Hepatocyte (in vitro differentiated cells): ENCODE results near the gene LRFN3.

ENCODE experiments used
- EZH2phosphoT487 ChIP-seq: fragments of 200-600 bp; sonication (generic); IDR thresholded peaks from one replicate; pipeline ENCODE4 v1.6.1; 2018; ENCODE audit warnings: antibody characterized with exemption, mild to moderate bottlenecking, low read depth, moderate library complexity; ENCODE audit not compliant: unreplicated experiment, severe bottlenecking
- TF ChIP-seq, protein P1 (sequence below): fragments of 200-600 bp; sonication (generic); IDR thresholded peaks from 2 replicates; pipeline ENCODE4 v1.5.1; 2016; ENCODE audit warnings: antibody characterized with exemption, mild to moderate bottlenecking; ENCODE audit not compliant: poor library complexity

- TF ChIP-seq, protein P1, sequence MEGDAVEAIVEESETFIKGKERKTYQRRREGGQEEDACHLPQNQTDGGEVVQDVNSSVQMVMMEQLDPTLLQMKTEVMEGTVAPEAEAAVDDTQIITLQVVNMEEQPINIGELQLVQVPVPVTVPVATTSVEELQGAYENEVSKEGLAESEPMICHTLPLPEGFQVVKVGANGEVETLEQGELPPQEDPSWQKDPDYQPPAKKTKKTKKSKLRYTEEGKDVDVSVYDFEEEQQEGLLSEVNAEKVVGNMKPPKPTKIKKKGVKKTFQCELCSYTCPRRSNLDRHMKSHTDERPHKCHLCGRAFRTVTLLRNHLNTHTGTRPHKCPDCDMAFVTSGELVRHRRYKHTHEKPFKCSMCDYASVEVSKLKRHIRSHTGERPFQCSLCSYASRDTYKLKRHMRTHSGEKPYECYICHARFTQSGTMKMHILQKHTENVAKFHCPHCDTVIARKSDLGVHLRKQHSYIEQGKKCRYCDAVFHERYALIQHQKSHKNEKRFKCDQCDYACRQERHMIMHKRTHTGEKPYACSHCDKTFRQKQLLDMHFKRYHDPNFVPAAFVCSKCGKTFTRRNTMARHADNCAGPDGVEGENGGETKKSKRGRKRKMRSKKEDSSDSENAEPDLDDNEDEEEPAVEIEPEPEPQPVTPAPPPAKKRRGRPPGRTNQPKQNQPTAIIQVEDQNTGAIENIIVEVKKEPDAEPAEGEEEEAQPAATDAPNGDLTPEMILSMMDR: no peak
- no peak for TF ChIP-seq EZH2phosphoT487
Observed at GRCh38 chr19:35946203-35946602, 10.0 kb downstream of the LRFN3 start.
